ENCODE data around the gene RASGRF2. TPM values are rescaled to one million over a fixed set of nuclear protein-coding genes. Genes with fewer than 3 reads are reported as not detected.

The RASGRF2 gene
- total and polyA plus RNA-seq, 11 donors: 3.6 to 16.6 (median 6.3) TPM

- Histone ChIP-seq H3K4me1 (peaks cover 0 to 9% (median 0%) of the 10 kb centered on the region in 12 donors), H3K27me3 (no peaks in the 10 kb centered on the region), H3K9me3 (peaks cover 0 to 15% (median 0%) of the 10 kb centered on the region in 12 donors), H3K4me3 (peak overlapping the region in 1 of 12 donors; percentile 4), H3K27ac (peak overlapping the region in 11 of 12 donors; percentile 3 to 64 (median 52)), H3K36me3 (peaks cover 0 to 14% (median 0%) of the 10 kb centered on the region in 9 donors)
- TF ChIP-seq CTCF (IDR thresholded peaks at IDR 0.05) (no peak), POLR2A (IDR thresholded peaks at IDR 0.05) (no peak)
- intact Hi-C loops (cut with DNase I): loop anchor here in 3 of 10 donors (5.0 to 10.0 kb wide), 2 partner anchors 116 to 119 kb away; partner anchors contain the start of gene RASGRF2 (in 3 of the 3)
- ATAC-seq (peak; percentile 47 to 72 (median 51)), DNase-seq (peak in 4 of 5 donors; percentile 22 to 42 (median 31))
- WGBS, 4 donors: 64 to 78% (median 76%) methylated on average over 7 to 9 of the region's 9 CpGs
Measured at GRCh38 chr5:81080809-81081460, 120.8 kb downstream of the RASGRF2 start.

DNA sequence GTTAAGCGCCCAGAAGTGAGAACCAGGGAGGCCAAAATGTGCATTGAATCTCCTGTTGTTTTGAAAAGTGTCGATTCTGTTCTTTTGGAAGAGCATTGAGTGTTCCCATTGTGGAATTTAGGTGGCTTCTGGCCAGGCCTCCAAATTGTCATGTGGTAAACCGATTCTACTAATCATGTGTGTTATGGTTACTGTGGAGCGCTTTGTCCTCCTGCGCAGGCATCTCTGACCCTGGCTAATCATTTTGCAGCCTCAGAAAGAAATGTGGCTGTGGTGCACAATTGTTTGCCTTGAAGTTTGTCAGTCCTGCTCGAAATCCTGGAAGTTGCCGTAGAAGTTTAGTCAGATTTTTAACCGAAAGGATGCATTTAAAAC lies 121.3 kb downstream of the RASGRF2 start:
- intact Hi-C loops (cut with DNase I): loop anchor here in 3 of 10 donors (5.0 to 10.0 kb wide), 2 partner anchors 117 to 119 kb away; partner anchors contain the start of gene RASGRF2 (in 3 of the 3)
- 67 to 84% (median 77%) methylated on average over 8 of the region's 8 CpGs for WGBS, 4 donors
- DNase-seq: peak in 4 of 5 donors; percentile 15 to 40 (median 32)

DNA sequence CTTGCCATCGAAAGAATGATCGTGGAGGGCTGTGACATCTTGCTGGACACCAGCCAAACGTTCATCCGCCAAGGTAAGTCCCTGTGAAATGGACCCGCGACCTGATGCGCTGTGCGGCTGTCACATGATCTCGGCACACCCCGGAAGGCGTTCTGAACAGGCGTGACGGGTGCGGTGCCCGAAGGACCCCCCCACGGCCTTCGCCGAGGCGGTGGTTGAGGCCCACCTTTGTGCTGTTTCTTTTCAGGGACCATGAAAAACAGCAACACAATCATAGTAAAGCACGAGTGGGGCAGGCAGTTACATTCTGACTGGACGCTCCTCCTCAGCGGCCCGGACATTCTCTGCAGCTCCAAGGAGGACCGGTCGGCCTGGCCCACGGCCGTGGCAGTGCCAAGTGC lies 126.7 kb downstream of the RASGRF2 start:
- H3K36me3 ChIP-seq: peaks cover 0 to 20% (median 4%) of the 10 kb centered on the region in 9 donors
- no peaks in the 10 kb centered on the region for H3K9me3 ChIP-seq
- no peak overlapping the region for H3K27ac ChIP-seq
- H3K27me3 ChIP-seq: no peaks in the 10 kb centered on the region
- WGBS, 4 donors: 91 to 94% (median 92%) methylated on average over 23 to 27 of the region's 27 CpGs
- no peak for DNase-seq
- no peak for ATAC-seq
- TF ChIP-seq POLR2A (IDR thresholded peaks at IDR 0.05) (no peak), CTCF (IDR thresholded peaks at IDR 0.05) (no peak)
- peak overlapping the region in 2 of 12 donors; percentile 4 to 9 for H3K4me3 ChIP-seq
- intact Hi-C loops (cut with DNase I): loop anchor here in 1 of 10 donors (10.0 kb wide), 1 partner anchor 122 kb away; the partner anchor contains the start of gene RASGRF2
- peaks cover 0 to 3% (median 0%) of the 10 kb centered on the region in 12 donors for H3K4me1 ChIP-seq

More for the DNA sequence above, 121.3 kb downstream of the RASGRF2 start:
- no peaks in the 10 kb centered on the region for H3K27me3 ChIP-seq
- peaks cover 0 to 15% (median 0%) of the 10 kb centered on the region in 12 donors for H3K9me3 ChIP-seq
- peaks cover 0 to 15% (median 0%) of the 10 kb centered on the region in 9 donors for H3K36me3 ChIP-seq
- H3K27ac ChIP-seq: peak overlapping the region in 11 of 12 donors; percentile 3 to 64 (median 52)
- peak; percentile 28 to 70 (median 34) for ATAC-seq
- peaks cover 0 to 9% (median 0%) of the 10 kb centered on the region in 12 donors for H3K4me1 ChIP-seq
- peak overlapping the region in 1 of 12 donors; percentile 4 for H3K4me3 ChIP-seq
- no peak for TF ChIP-seq POLR2A (IDR thresholded peaks at IDR 0.05)
- TF ChIP-seq CTCF (IDR thresholded peaks at IDR 0.05): no peak

DNA sequence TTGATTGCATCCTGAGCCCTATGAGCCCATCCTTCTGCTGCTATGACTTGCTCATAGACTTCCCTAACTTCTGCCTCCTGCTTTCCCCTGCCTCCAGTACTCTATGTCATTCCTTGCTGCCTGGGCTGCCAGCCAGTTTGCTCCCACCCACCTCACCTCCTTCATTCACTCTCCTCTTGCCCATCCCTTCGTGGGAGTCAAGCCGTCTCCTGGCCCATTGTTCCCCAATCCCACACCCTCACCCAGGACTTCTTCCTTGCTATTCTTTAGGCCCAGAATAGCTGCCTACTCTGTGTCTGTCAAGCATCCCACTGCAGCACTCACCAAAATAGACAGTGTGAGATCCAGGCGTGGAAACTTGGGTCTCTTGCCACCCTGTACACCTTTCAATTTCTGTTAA lies 131.0 kb downstream of the RASGRF2 start:
- peak in 1 of 4 donors; percentile 16 for ATAC-seq
- TF ChIP-seq CTCF (IDR thresholded peaks at IDR 0.05): no peak
- TF ChIP-seq POLR2A (IDR thresholded peaks at IDR 0.05): no peak

More for the DNA sequence above, 131.0 kb downstream of the RASGRF2 start:
- 70 to 79% (median 75%) methylated on average over 3 of the region's 3 CpGs for WGBS, 4 donors
- Histone ChIP-seq H3K36me3 (peaks cover 0 to 28% (median 4%) of the 10 kb centered on the region in 9 donors), H3K4me3 (no peak overlapping the region), H3K4me1 (no peaks in the 10 kb centered on the region), H3K9me3 (no peaks in the 10 kb centered on the region), H3K27me3 (no peaks in the 10 kb centered on the region), H3K27ac (no peak overlapping the region)
- no peak for DNase-seq
- intact Hi-C loops (cut with DNase I): no loop called here
